Tibial nerve (tissue), 4 donors: ENCODE measurements around the gene THEM4. TPM values are rescaled to one million over a fixed set of nuclear protein-coding genes. Genes with fewer than 3 reads are reported as not detected.

Experiments
- DNase-seq, 2 donors: peaks; one replicate each; pipeline ENCODE4 v3.0.0-alpha.2; 2019; ENCODE audit warnings: low spot score in 2 of 2
- H3K27ac ChIP-seq, 4 donors: fragments of 200-600 bp; sonication (generic) in 3 of 4; one replicate each; pipeline ENCODE4 v1.5.1; 2017 to 2019; ENCODE audit warnings: mild to moderate bottlenecking in 1 of 4
- H3K27me3 ChIP-seq, 2 donors: fragments of 200-600 bp; sonication (generic) in 1 of 2; one replicate each; pipeline versions ENCODE4 v1.5.1 to v1.6.0; 2017 to 2019
- H3K36me3 ChIP-seq, 3 donors: fragments of 200-600 bp; sonication (generic); one replicate each; pipeline ENCODE4 v1.5.1; 2018 to 2019
- H3K4me1 ChIP-seq, 4 donors: fragments of 200-600 bp; sonication (generic) in 3 of 4; one replicate each; pipeline ENCODE4 v1.5.1; 2017 to 2019
- H3K4me3 ChIP-seq, 4 donors: fragments of 200-600 bp; sonication (generic) in 3 of 4; one replicate each; pipeline ENCODE4 v1.5.1; 2017 to 2019; ENCODE audit warnings: mild to moderate bottlenecking in 1 of 4, moderate library complexity in 1 of 4
- H3K9me3 ChIP-seq, 4 donors: fragments of 200-600 bp; sonication (generic) in 3 of 4; one replicate each; pipeline ENCODE4 v1.5.1; 2017 to 2019
- EP300 ChIP-seq, 2 donors: sonication (generic); formaldehyde crosslinking; IDR thresholded peaks; one replicate each; pipeline ENCODE4 v1.6.1; 2017; ENCODE audit warnings: antibody characterized with exemption in 2 of 2, mild to moderate bottlenecking in 1 of 2
- POLR2A ChIP-seq, 2 donors: fragments of 450-650 bp; IDR thresholded peaks; one replicate each; pipeline ENCODE4 v1.6.1; 2017; ENCODE audit warnings: antibody characterized with exemption in 2 of 2, mild to moderate bottlenecking in 2 of 2, moderate library complexity in 2 of 2
- WGBS, 2 donors: methylation state at CpG; one replicate each; pipeline ENCODE4 v1.1.5; 2018; 5-methylcytosine and 5-hydroxymethylcytosine counted together
- total RNA-seq, 4 donors: library from RNA; depleted of rRNA; stranded (reverse); fragments of >200 nt; gene quantifications; one replicate each; pipeline ENCODE4 v1.1.0, GENCODE V29; 2016
- TF ChIP-seq, protein P1 (sequence below), 5 experiments: fragments of 200-600 bp in 3 of 5; fragments of 450-650 bp in 2 of 5; sonication (generic) in 3 of 5; IDR thresholded peaks; one replicate each; pipeline ENCODE4 v1.5.1; 2016 to 2019; ENCODE audit warnings: antibody characterized with exemption in 5 of 5, mild to moderate bottlenecking in 3 of 5, moderate library complexity in 2 of 5

The THEM4 gene
- total RNA-seq, 4 donors from 2014 or later, result 17.7 to 48.6 (median 32.3) TPM

DNA sequence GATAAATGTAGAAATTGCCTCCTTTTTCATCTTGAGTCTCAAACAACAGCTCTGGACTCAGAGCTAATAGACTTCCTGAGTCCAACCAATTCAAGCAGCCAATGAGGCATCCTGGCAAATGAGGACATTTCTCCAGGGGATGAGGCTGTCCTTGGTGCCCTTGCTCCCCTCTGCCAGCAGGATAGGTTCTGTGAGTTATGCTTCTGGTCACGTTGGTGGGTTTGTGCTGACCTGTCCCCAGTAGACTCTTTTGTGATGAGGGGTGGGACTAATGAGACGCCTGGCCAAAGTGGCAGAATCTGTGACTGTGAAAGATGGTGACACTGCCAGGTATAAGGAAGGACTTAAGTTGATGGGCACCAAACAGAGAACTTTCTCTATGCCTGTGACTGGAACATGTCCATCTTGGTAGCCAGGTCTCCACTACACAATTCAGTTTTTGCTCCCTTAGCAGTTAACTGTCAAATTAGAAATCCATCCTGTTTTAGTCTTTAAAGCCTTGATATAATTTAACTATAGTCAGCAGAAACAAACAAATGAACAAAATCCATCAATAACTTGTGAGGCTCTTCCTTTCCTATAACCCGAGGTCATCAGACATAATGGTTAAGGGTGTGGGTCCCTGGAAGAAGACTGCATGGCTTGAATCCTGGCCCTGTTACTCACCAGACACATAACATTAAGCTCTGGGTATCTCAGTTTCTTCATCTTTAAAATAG is 35.7 kb upstream of the THEM4 start:
- Histone ChIP-seq H3K4me3 (no peak overlapping the region), H3K27ac (peak overlapping the region; percentile 60 to 93 (median 76)), H3K36me3 (no peaks in the 10 kb centered on the region), H3K4me1 (peaks cover 0 to 65% (median 22%) of the 10 kb centered on the region in 4 donors), H3K9me3 (no peaks in the 10 kb centered on the region), H3K27me3 (no peaks in the 10 kb centered on the region)
- no peak for DNase-seq
- TF ChIP-seq, protein P1, sequence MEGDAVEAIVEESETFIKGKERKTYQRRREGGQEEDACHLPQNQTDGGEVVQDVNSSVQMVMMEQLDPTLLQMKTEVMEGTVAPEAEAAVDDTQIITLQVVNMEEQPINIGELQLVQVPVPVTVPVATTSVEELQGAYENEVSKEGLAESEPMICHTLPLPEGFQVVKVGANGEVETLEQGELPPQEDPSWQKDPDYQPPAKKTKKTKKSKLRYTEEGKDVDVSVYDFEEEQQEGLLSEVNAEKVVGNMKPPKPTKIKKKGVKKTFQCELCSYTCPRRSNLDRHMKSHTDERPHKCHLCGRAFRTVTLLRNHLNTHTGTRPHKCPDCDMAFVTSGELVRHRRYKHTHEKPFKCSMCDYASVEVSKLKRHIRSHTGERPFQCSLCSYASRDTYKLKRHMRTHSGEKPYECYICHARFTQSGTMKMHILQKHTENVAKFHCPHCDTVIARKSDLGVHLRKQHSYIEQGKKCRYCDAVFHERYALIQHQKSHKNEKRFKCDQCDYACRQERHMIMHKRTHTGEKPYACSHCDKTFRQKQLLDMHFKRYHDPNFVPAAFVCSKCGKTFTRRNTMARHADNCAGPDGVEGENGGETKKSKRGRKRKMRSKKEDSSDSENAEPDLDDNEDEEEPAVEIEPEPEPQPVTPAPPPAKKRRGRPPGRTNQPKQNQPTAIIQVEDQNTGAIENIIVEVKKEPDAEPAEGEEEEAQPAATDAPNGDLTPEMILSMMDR (IDR thresholded peaks at IDR 0.05), result no peak
- TF ChIP-seq EP300 (IDR thresholded peaks at IDR 0.05) (no peak), POLR2A (IDR thresholded peaks at IDR 0.05) (no peak)
- WGBS, 2 donors, result 48 to 59% methylated on average over 3 of the region's 3 CpGs

DNA sequence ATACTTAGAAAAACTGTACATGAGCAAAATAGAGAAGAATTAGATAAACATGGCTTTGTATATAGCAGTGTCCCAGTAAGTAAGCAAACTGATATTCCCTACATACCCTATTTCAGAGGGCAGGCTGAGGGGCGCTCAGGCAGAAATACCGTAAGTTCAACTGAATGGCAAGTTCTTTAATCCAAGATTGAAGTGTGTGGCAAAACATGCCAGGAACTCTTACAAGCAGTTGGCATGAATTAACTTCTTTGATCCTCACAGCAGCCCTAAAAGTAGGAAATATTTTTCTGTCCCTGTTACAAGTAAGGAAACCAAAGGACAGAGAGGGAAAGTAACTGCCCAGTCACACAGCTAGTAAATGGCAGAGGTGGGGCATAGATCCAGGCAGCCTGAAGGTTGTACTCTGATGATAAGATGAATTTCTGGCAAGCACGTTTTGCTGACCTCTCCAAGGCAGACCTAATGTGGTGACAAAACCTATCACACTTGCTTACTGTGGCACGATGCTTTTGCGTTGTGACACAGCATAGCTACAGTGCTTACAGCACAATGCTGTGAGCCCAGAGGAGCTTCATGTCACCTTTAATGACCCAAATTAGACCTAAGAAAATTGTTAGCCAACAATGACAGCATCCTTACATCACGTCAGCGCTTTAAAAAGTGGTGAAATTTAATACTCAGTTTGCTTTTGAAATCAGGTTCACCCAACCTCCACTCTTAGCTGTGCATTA is 35.0 kb upstream of the THEM4 start:
- peaks cover 0 to 61% (median 22%) of the 10 kb centered on the region in 4 donors for H3K4me1 ChIP-seq
- H3K36me3 ChIP-seq, result no peaks in the 10 kb centered on the region
- H3K9me3 ChIP-seq, result no peaks in the 10 kb centered on the region
- H3K27ac ChIP-seq, result peak overlapping the region; percentile 60 to 93 (median 76)
- H3K27me3 ChIP-seq, result no peaks in the 10 kb centered on the region
- DNase-seq, result no peak
- WGBS, 2 donors, result 39% methylated on average over 7 of the region's 7 CpGs
- TF ChIP-seq EP300 (IDR thresholded peaks at IDR 0.05), result no peak
- TF ChIP-seq, protein P1 (IDR thresholded peaks at IDR 0.05), result no peak
- no peak overlapping the region for H3K4me3 ChIP-seq

GRCh38 chr1:151943591-151943990 is 34.3 kb upstream of the THEM4 start:
- peak overlapping the region in 3 of 4 donors; percentile 60 to 93 (median 90) for H3K27ac ChIP-seq
- H3K27me3 ChIP-seq, result no peaks in the 10 kb centered on the region
- WGBS, 2 donors, result 77 to 94% methylated on average over 1 of the region's 1 CpG
- no peaks in the 10 kb centered on the region for H3K9me3 ChIP-seq
- H3K4me3 ChIP-seq, result no peak overlapping the region
- no peaks in the 10 kb centered on the region for H3K36me3 ChIP-seq
- TF ChIP-seq, protein P1 (IDR thresholded peaks at IDR 0.05), result no peak
- TF ChIP-seq EP300 (IDR thresholded peaks at IDR 0.05), result no peak
- no peak for TF ChIP-seq POLR2A (IDR thresholded peaks at IDR 0.05)
- H3K4me1 ChIP-seq, result peaks cover 0 to 58% (median 22%) of the 10 kb centered on the region in 4 donors
- no peak for DNase-seq

- no peak for TF ChIP-seq POLR2A (IDR thresholded peaks at IDR 0.05)
- TF ChIP-seq EP300 (IDR thresholded peaks at IDR 0.05), result no peak
- TF ChIP-seq, protein P1 (IDR thresholded peaks at IDR 0.05), result no peak
- H3K9me3 ChIP-seq, result no peaks in the 10 kb centered on the region
- no peaks in the 10 kb centered on the region for H3K27me3 ChIP-seq
- H3K4me1 ChIP-seq, result peaks cover 0 to 58% (median 22%) of the 10 kb centered on the region in 4 donors
- no peak overlapping the region for H3K4me3 ChIP-seq
- H3K36me3 ChIP-seq, result no peaks in the 10 kb centered on the region
- no peak for DNase-seq
- WGBS, 2 donors, result 60 to 68% methylated on average over 1 of the region's 1 CpG
- peak overlapping the region in 1 of 4 donors; percentile 5 for H3K27ac ChIP-seq
Observed at GRCh38 chr1:151942882-151943281, 33.6 kb upstream of the THEM4 start.

GRCh38 chr1:151940541-151940940 is 31.2 kb upstream of the THEM4 start:
- Histone ChIP-seq H3K36me3 (no peaks in the 10 kb centered on the region), H3K27ac (peak overlapping the region in 1 of 4 donors; percentile 52), H3K4me3 (no peak overlapping the region), H3K9me3 (no peaks in the 10 kb centered on the region), H3K27me3 (no peaks in the 10 kb centered on the region), H3K4me1 (peaks cover 0 to 43% (median 12%) of the 10 kb centered on the region in 4 donors)
- 40 to 53% methylated on average over 1 of the region's 1 CpG for WGBS, 2 donors
- DNase-seq, result no peak
- TF ChIP-seq, protein P1 (IDR thresholded peaks at IDR 0.05), result no peak
- TF ChIP-seq EP300 (IDR thresholded peaks at IDR 0.05) (no peak), POLR2A (IDR thresholded peaks at IDR 0.05) (no peak)
